ENCODE data around the gene PLEK. TPM values are rescaled to one million over a fixed set of nuclear protein-coding genes. Genes with fewer than 3 reads are reported as not detected.

The PLEK gene
- total RNA-seq, 4 donors from 2014 or later = under 0.01 to 7.5 (median 3.4) TPM

DNA sequence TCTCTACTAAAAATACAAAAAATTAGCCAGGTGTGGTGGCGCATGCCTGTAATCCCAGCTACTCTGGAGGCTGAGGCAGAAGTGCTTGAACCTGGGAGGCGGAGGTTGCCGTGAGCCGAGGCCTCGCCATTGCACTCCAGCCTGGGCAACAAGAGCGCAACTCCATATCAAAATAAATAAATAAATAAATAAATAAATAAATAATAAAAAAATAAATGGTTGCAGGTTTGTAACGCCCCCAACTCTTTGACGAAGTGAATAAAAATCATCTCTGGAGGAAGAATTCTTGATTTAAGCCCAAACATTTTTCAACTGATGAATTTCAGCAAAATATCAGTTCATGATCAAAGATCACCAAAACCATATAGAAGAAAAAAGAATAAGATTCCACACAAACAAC lies 32.1 kb upstream of the PLEK start:
- Histone ChIP-seq H3K4me1 (no peaks in the 10 kb centered on the region), H3K36me3 (no peaks in the 10 kb centered on the region), H3K9me3 (no peaks in the 10 kb centered on the region), H3K27ac (no peak overlapping the region), H3K27me3 (peaks cover 0 to 11% of the 10 kb centered on the region in 2 donors), H3K4me3 (no peak overlapping the region)
- TF ChIP-seq, protein P1, sequence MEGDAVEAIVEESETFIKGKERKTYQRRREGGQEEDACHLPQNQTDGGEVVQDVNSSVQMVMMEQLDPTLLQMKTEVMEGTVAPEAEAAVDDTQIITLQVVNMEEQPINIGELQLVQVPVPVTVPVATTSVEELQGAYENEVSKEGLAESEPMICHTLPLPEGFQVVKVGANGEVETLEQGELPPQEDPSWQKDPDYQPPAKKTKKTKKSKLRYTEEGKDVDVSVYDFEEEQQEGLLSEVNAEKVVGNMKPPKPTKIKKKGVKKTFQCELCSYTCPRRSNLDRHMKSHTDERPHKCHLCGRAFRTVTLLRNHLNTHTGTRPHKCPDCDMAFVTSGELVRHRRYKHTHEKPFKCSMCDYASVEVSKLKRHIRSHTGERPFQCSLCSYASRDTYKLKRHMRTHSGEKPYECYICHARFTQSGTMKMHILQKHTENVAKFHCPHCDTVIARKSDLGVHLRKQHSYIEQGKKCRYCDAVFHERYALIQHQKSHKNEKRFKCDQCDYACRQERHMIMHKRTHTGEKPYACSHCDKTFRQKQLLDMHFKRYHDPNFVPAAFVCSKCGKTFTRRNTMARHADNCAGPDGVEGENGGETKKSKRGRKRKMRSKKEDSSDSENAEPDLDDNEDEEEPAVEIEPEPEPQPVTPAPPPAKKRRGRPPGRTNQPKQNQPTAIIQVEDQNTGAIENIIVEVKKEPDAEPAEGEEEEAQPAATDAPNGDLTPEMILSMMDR (IDR thresholded peaks at IDR 0.05) = no peak
- no peak for TF ChIP-seq POLR2A (IDR thresholded peaks at IDR 0.05)
- no peak for DNase-seq
- intact Hi-C loops (cut with DNase I; ENCODE audit: low total_unique reads) = no loop called here

DNA sequence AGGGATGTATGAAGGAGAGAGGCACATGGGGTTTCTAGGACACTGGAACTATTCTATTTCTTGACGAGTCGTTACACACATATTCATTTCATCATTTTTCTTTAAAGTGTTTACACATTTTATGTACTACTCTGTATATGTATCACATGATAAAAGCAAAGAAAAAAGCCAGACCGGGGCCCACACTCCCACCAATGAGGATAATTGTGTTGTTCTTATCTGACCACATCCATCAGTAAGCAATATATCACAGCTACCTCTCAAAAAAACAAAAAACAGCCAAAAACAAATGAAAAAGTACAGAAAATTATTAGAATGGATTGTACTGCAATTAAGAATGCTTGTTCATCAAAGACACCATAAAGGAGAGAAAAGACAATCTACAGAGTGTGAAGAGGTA lies 31.2 kb upstream of the PLEK start:
- TF ChIP-seq, protein P1 (IDR thresholded peaks at IDR 0.05) = no peak
- TF ChIP-seq POLR2A (IDR thresholded peaks at IDR 0.05) = no peak
- intact Hi-C loops (cut with DNase I; ENCODE audit: low total_unique reads) = no loop called here
- Histone ChIP-seq H3K27ac (no peak overlapping the region), H3K9me3 (no peaks in the 10 kb centered on the region), H3K4me1 (no peaks in the 10 kb centered on the region), H3K27me3 (peaks cover 0 to 8% of the 10 kb centered on the region in 2 donors), H3K36me3 (no peaks in the 10 kb centered on the region), H3K4me3 (no peak overlapping the region)
- no peak for DNase-seq

DNA sequence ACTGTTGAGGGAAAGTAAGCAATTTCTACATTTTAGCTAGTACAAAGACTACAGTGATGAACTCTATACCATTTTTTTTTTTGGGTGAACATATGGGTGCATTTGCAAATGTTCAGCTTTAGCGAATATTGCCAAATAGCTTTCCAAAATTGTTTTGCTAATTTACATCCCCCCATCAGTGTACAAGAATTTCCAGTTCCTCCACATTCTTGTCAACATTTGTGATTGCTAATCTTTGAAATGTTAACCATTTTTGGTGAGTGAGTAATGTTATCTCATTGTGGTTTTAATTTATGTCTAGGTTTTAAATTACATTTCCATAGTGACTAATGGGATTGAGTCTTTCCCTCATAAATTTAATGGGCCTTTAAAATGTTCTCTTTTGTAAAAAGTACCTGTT lies 28.9 kb upstream of the PLEK start:
- no peaks in the 10 kb centered on the region for H3K9me3 ChIP-seq
- no peak overlapping the region for H3K4me3 ChIP-seq
- H3K4me1 ChIP-seq = no peaks in the 10 kb centered on the region
- H3K27ac ChIP-seq = no peak overlapping the region
- no peaks in the 10 kb centered on the region for H3K36me3 ChIP-seq
- H3K27me3 ChIP-seq = no peaks in the 10 kb centered on the region
- DNase-seq = no peak
- intact Hi-C loops (cut with DNase I; ENCODE audit: low total_unique reads) = no loop called here
- TF ChIP-seq, protein P1 (IDR thresholded peaks at IDR 0.05) = no peak
- no peak for TF ChIP-seq POLR2A (IDR thresholded peaks at IDR 0.05)

DNA sequence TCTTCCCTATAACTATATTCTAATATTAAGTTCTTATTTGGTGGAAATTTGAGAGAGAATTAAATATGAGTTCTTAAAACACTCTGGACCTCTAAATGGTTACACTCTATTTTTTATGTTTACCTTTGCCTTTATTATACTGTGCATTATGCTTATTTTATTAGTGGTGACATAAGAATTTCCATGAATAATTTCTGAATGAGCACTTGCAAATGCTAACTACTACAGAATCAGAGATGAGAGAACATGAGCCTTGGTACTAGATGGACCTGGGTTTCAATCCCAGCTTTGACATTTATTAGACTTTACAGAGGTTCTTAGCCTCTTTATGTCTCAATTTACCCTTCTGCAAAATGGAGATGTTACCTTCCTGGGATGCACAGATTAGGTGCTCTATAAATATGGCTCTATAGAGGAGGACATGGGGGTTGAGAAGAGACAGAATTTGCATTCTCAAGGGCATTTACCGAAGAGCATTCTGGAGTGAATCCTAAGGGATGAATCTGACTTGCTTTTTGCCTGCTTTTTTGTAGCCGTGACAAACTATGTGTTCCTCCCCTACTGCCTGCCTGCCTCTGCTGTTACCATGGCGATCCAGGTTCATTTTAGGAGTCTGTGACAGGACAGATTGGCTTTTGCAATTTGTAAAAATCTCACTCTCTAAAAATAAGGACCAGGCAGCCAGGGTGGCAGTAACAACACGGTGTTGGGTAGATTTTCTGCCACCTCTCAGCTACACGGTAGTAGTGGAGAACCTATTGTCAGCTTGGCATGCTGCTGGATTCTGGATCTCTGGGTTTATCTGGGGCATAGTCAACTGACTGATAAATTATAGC lies 24.6 kb upstream of the PLEK start:
- H3K27me3 ChIP-seq = no peaks in the 10 kb centered on the region
- intact Hi-C loops (cut with DNase I; ENCODE audit: low total_unique reads) = no loop called here
- H3K36me3 ChIP-seq = no peaks in the 10 kb centered on the region
- TF ChIP-seq, protein P1 (IDR thresholded peaks at IDR 0.05) = no peak
- TF ChIP-seq POLR2A (IDR thresholded peaks at IDR 0.05) = no peak
- no peak overlapping the region for H3K4me3 ChIP-seq
- no peaks in the 10 kb centered on the region for H3K9me3 ChIP-seq
- H3K27ac ChIP-seq = no peak overlapping the region
- no peaks in the 10 kb centered on the region for H3K4me1 ChIP-seq
- DNase-seq = no peak

DNA sequence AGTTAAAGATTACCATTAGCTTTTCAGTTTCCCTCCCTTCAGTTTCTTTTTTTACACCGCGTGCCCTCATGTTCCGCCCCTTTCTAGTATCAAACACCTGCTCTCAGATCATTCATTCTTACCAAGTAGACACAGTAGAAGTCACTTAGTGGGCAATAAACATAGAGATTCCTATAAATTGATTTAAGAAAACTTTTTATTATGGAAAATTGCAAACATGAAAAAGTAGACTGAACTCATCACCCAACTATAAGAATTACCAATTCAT lies 24.1 kb upstream of the PLEK start:
- TF ChIP-seq POLR2A (IDR thresholded peaks at IDR 0.05) = no peak
- TF ChIP-seq, protein P1 (IDR thresholded peaks at IDR 0.05) = no peak
- Histone ChIP-seq H3K4me1 (no peaks in the 10 kb centered on the region), H3K36me3 (no peaks in the 10 kb centered on the region), H3K27ac (no peak overlapping the region), H3K27me3 (no peaks in the 10 kb centered on the region), H3K4me3 (no peak overlapping the region), H3K9me3 (no peaks in the 10 kb centered on the region)
- DNase-seq = no peak
- intact Hi-C loops (cut with DNase I; ENCODE audit: low total_unique reads) = no loop called here

Measured in uterus (tissue), 4 donors.